HG02642 (cell line): ENCODE results near the gene KRTAP9-3.
"Not testable (repeated sequence)": the region's sequence is repeated elsewhere in the genome, so short reads cannot be mapped to it uniquely, and the experiment has no call there.

Experiments used
- ATAC-seq: cut with Tn5 transposase; IDR thresholded peaks from one replicate; pipeline ENCODE4 v1.9.1; 2021; ENCODE audit warnings: mild to moderate bottlenecking; ENCODE audit not compliant: unreplicated experiment, poor library complexity

Gene KRTAP9-3

DNA sequence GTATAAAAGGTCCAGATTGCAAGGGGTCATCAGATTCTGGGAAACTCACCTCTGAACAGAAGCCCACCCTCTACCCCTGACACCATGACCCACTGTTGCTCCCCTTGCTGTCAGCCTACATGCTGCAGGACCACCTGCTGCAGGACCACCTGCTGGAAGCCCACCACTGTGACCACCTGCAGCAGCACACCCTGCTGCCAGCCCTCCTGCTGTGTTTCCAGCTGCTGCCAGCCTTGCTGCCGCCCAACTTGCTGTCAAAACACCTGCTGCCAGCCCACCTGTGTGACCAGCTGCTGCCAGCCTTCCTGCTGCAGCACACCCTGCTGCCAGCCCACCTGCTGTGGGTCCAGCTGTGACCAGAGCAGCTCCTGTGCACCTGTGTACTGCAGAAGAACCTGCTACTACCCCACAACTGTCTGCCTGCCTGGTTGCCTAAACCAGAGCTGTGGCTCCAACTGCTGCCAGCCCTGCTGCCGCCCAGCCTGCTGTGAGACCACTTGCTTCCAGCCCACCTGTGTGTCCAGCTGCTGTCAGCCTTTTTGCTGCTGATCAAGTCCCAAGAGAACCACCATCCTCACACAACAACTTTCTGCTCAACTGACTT is 17.5 kb downstream of the KRTAP9-3 start, which contains the start of gene KRTAP9-4:
Gene KRTAP9-4 (plus strand): TSS at position 51 of the 604 bp plus-strand sequence. CDS start 34 bp downstream, at position 85.
- not testable (repeated sequence) for ATAC-seq

DNA sequence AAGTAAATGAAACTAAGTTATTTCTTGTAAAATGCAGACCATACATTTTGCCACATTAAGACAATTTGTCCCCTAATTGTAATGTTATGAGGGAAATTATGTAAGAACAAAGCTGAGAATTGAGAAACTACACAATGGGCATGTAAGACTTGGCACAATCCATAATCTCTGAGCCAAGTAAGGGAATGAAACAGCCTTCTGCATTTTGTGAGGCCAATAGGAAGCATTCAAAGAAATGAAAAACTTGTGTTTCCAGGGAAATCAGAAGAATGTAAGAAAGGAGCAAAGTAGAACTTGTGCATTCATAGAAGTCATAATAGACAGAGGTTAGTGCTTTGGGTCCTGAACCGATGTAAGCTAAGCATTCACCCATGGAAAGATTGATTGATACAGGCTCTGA is 19.0 kb downstream of the KRTAP9-3 start:
- no peak for ATAC-seq

DNA sequence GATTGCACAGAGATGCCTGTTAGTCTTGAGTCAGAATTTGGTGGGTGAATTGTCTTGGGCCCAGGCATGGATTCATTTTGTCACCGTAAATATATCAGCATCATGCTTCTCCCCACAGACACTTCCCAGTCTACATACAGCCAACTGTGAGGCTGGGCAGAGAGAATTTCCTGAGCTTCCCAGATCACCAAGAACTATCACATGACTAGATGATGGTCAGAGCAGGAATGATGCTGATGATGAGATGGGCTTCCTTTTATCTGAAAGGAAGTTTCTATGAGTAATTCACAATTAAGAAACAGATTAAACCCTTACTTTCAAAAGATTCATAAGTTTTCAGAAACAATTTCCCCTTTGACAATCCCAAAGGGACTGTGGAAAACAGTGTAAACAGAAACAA is 22.6 kb downstream of the KRTAP9-3 start:
- ATAC-seq, result no peak

DNA sequence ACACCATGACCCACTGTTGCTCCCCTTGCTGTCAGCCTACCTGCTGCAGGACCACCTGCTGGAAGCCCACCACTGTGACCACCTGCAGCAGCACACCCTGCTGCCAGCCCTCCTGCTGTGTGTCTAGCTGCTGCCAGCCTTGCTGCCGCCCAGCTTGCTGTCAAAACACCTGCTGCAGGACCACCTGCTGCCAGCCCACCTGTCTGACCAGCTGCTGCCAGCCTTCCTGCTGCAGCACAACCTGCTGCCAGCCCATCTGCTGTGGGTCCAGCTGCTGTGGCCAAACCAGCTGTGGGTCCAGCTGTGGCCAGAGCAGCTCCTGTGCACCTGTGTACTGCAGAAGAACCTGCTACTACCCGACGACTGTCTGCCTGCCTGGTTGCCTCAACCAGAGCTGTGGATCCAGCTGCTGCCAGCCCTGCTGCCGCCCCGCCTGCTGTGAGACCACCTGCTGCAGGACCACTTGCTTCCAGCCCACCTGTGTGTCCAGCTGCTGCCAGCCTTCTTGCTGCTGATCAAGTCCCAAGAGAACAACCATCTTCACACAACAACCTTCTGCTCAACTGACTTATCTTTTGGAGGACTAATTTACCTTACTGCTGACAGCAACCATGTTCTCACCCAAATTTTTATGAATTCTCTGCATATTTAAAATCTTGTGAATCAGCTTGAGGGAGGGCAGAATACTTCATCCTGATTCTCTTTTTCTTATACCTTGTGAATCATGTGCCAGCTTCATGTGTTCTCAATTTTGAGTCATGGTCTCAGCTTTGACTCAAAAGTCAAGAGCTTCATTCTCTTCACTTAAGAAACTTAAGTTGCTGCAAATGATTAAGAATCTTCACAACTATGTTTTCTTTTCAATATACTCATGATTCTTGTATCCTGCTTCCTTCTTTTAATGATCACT is 23.4 kb downstream of the KRTAP9-3 start, which contains the start of gene KRTAP9-9:
Gene KRTAP9-9 (plus strand): TSS at position 4 of the 910 bp plus-strand sequence.
- ATAC-seq, result not testable (repeated sequence)

DNA sequence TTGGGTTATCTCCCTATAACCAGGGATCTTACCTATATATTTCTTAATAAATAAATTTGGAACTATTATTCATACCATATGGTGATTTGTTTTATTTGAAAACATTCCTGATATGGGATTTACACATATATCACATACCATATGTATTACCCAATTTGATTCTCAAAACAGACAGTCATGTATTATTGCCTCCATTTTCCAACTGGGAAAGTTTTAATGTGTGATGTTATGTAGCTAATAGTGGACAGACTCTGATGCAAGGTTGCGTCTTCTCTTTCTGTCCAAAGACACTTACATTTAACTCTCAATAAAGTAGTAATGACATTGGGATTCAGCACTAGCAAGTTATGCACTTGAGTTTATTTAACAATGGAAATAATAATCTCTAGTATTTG is 24.0 kb downstream of the KRTAP9-3 start:
- no peak for ATAC-seq

DNA sequence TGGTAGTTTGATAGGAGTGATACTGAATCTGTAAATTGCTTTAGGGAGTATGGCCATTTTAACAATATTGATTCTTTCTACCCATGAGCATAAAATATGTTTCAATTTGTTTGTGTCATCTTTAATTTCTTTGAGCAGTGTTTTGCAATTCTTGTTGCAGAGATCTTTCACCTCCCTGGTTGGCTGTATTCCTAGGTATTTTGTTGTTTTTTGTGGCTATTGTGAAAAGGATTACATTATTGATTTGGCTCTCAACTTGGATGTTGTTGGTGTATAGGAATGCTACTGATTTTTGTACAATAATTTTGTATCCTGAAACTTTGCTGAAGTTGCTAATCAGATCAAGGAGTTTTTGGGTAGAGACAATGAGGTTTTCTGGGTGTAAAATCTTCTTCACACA is 26.2 kb downstream of the KRTAP9-3 start:
- ATAC-seq, result no peak

DNA sequence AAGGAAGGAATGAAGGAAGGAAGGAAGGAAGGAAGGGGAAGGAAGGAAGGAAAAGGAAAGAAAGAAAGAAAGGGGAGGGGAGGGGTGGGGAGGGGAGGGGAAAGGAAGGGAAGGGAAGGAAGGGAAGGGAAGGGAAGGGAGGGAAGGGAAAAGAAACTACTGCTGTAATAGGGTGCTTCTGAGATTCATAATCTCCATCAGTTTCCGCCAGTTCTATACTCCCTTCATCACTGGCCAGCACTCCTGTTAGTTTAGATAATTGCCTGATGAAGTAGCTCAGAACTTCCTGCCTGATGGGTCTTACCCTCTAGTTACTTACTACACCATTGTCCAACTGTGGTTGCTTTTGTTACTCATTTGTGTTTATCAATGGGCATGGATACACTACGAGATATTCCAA is 31.0 kb downstream of the KRTAP9-3 start:
- no peak for ATAC-seq

DNA sequence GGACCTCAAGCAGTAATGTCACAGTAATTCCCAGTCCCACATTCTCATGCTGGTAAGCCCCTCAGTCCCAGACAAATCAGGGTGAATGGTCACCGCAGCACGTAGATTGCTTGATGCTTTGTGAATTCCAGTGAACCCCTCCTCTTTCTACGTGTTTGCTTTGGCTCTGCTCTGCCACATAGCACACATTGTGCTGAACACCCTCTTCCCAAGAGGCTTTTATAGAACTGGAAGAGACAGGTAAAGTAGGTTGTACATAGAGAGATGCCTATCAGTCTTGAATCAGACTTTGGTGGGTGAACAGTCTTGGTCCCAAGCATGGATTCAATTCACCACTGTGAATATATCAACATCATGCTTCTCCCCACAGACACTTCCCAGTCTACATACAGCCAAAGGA is 32.4 kb downstream of the KRTAP9-3 start:
- ATAC-seq, result no peak

DNA sequence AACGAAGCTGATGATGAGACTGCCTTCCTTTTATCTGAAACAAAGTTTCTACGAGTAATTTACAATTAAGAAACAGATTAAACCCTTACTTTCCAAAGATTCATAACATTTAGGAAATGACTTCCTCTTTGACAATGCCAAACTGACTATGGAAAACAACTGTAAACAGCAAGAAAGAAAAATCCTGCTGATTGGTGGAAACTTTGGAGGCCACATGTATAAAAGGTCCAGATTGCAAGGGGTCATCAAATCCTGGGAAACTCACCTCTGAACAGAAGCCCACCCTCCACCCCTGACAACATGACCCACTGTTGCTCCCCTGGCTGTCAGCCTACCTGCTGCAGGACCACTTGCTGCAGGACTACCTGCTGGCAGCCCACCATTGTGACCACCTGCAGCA is 32.8 kb downstream of the KRTAP9-3 start, which contains the start of gene KRTAP9-6:
Gene KRTAP9-6 (plus strand): TSS at position 301 of the 400 bp plus-strand sequence. CDS start 0 bp downstream, at position 301.
- no peak for ATAC-seq

DNA sequence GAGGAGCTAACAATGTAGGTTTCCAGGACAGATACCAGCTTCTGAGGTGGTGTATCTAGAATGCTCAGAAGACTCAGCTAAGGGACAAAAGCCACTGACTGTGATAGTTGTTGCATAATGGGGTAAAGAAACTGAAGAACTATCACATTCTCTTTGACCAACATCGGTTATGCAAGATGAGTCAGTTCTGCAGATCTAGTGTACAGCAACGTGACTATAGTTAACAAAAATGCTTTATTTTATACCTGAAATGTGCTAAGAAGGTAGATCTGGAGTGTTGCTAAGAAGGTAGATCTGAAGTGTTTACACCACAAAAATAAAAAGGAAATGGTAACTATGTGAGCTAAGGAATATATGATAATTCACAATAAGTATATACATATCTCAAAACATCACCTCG is 35.5 kb downstream of the KRTAP9-3 start:
- ATAC-seq, result no peak

DNA sequence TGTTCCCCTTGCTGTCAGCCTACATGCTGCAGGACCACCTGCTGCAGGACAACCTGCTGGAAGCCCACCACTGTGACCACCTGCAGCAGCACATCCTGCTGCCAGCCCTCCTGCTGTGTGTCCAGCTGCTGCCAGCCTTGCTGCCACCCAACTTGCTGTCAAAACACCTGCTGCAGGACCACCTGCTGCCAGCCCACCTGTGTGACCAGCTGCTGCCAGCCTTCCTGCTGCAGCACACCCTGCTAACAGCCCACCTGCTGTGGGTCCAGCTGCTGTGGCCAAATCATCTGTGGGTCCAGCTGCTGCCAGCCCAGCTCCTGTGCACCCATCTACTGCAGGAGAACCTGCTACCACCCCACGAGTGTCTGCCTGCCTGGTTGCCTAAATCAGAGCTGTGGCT is 39.1 kb downstream of the KRTAP9-3 start:
- not testable (repeated sequence) for ATAC-seq

DNA sequence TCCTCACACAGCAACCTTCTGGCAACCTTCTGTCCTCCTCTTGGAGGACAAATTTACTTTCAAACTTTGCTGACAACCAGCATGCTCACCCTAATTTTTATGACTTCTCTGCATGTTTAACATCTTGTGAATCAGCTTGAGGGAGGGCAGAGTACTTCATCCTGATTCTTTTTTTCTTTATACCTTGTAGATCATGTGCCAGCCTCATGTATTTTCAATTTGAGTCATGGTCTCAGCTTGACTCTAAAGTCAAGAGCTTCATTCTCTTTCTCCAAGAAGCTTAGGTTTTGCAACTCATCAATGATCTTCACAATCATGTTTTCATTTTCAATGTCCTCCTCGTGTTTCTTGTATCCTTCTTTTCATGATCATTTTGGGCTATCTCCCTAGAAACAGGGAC is 39.6 kb downstream of the KRTAP9-3 start:
- no peak for ATAC-seq

DNA sequence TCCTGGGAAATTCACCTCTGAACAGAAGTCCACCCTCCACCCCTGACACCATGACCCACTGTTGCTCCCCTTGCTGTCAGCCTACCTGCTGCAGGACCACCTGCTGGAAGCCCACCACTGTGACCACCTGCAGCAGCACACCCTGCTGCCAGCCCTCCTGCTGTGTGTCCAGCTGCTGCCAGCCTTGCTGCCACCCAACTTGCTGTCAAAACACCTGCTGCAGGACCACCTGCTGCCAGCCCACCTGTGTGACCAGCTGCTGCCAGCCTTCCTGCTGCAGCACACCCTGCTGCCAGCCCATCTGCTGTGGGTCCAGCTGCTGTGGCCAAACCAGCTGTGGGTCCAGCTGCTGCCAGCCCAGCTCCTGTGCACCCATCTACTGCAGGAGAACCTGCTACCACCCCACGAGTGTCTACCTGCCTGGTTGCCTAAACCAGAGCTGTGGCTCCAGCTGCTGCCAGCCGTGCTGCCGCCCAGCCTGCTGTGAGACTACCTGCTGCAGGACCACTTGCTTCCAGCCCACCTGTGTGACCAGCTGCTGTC is 43.5 kb downstream of the KRTAP9-3 start, which contains the start of gene KRTAP9-7:
Gene KRTAP9-7 (plus strand): TSS at position 51 of the 543 bp plus-strand sequence. CDS start 0 bp downstream, at position 51.
- ATAC-seq, result not testable (repeated sequence)

DNA sequence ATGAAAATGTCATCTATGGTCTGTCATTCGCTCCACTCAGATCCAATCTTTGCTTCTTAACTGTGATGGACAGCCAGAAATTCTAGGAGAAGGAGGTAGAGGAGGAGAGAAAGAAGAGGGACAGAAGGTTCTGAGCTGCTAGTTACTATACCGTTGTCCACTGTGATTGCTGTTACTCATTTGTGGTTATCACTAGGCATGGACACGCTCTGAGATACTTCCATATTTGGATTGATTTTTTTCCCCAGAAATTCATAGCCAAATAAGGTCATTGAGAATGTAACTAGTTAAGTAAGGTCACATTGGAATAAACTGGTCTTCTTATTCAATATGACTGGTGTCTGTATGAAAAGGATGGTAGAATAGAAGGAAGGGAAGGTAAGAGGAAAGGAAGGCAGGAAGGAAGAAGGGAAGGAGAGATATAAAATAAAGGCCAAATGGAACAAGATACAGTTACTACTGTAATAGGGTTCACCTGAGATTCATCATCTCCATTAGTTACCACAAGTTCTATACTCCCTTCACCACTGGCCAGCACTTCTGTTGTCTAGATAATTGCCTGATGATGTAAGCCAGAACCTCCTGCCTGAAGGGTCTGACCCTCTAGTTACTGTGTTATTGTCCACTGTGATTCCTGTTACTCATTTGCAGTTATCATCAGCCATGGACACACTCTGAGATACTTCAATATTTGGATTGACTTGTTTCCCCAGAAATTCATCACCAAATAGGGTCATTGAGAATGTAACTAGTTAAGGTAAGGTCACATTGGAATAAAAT is 46.1 kb downstream of the KRTAP9-3 start:
- no peak for ATAC-seq
